HepG2 (cell line): ENCODE measurements around the gene CD19. TPM values are rescaled to one million over a fixed set of nuclear protein-coding genes. Genes with fewer than 3 reads are reported as not detected.
A peak's percentile ranks its signal among the peaks of the same experiment; 100 is the strongest.

ENCODE experiments used
- ATAC-seq: fragments of 200-7000 bp; cut with Tn5 transposase; 3 replicates; pipeline ENCODE4 v1.9.1; 2020; ENCODE audit warnings: mild to moderate bottlenecking, moderate library complexity
- BruUV-seq: library from RNA; stranded (reverse); fragments of 400-500 nt; replicated peaks from 2 replicates; lab custom pipeline; 2021; lab: Mats Ljungman, UMichigan
- CTCF ChIA-PET: fragments of 300-600 bp; formaldehyde crosslinking; extraction: SDS; loops from one replicate; lab custom pipeline; 2021; ENCODE audit warnings: low total read pairs, inconsistent platforms, low intra/inter-chr PET ratio; lab: Yijun Ruan, JAX
- POLR2A ChIA-PET: fragments of 350-600 bp; sonication (Branson Sonifier 250); formaldehyde crosslinking; loops from one replicate; lab custom pipeline; 2020; ENCODE audit warnings: antibody characterized with exemption, inconsistent platforms; lab: Yijun Ruan, JAX
- DNase-seq: peaks from one replicate; pipeline ENCODE4 v3.0.0-alpha.2; 2015; ENCODE audit warnings: low spot score
- FAIRE-seq: peaks from 3 replicates; lab custom pipeline; 2011; peaks lifted over from hg19 to GRCh38; lab: Jason Lieb, UNC
- H2AFZ ChIP-seq: one replicate; pipeline ENCODE4 v1.6.1; 2011; ENCODE audit warnings: low read length, inconsistent platforms
- H3K27ac ChIP-seq: fragments of 300-600 bp; 3 replicates; pipeline ENCODE4 v1.8.0; 2011; ENCODE audit warnings: mixed run types, mild to moderate bottlenecking, mixed read lengths, low read length, inconsistent platforms; ENCODE audit not compliant: insufficient read depth; ENCODE audit errors: extremely low read length
- H3K27me3 ChIP-seq, 2 experiments: fragments of 200-600 bp in 1 of 2; 2 replicates in 1 of 2; 3 replicates in 1 of 2; pipeline versions ENCODE4 v1.6.0 to v1.8.0; 2011; ENCODE audit warnings: low read length in 2 of 2, mild to moderate bottlenecking in 2 of 2, moderate library complexity in 2 of 2, inconsistent platforms in 1 of 2; ENCODE audit not compliant: insufficient read depth in 2 of 2, control insufficient read depth in 1 of 2
- H3K36me3 ChIP-seq, 2 experiments: fragments of 200-600 bp in 1 of 2; replicated peaks in 1 of 2; 2 replicates in 1 of 2; 3 replicates in 1 of 2; pipeline versions ENCODE4 v1.5.1 to v1.8.0; 2011; ENCODE audit warnings: low read length in 2 of 2, inconsistent platforms in 1 of 2; ENCODE audit not compliant: insufficient read depth in 2 of 2, control insufficient read depth in 1 of 2
- H3K4me1 ChIP-seq: 2 replicates; pipeline ENCODE4 v1.5.1; 2012; ENCODE audit warnings: low read length, inconsistent platforms; ENCODE audit not compliant: insufficient read depth
- H3K4me2 ChIP-seq: 2 replicates; pipeline ENCODE4 v1.6.0; 2011; ENCODE audit warnings: low read depth, low read length, inconsistent platforms
- H3K4me3 ChIP-seq, 3 experiments: fragments of 200-600 bp in 1 of 3; sonication (generic), shearing (Covaris generic) in 1 of 3; replicated peaks in 1 of 3; 2 replicates each; pipeline ENCODE4 v1.5.1; 2011 to 2016; ENCODE audit warnings: low read length in 3 of 3, inconsistent platforms in 2 of 3, low read depth in 2 of 3, mild to moderate bottlenecking in 2 of 3, control low read depth in 1 of 3, mixed read lengths in 1 of 3; ENCODE audit not compliant: insufficient read depth in 1 of 3
- H3K79me2 ChIP-seq: one replicate; pipeline ENCODE4 v1.6.1; 2011; ENCODE audit warnings: low read length, inconsistent platforms; ENCODE audit not compliant: insufficient read depth
- H3K9ac ChIP-seq: 2 replicates; pipeline ENCODE4 v1.6.0; 2011; ENCODE audit warnings: mild to moderate bottlenecking, low read depth, low read length, inconsistent platforms; ENCODE audit not compliant: insufficient read depth
- H3K9me3 ChIP-seq: 2 replicates; pipeline ENCODE4 v1.5.1; 2012; ENCODE audit warnings: mild to moderate bottlenecking, low read length
- H4K20me1 ChIP-seq: 2 replicates; pipeline ENCODE4 v1.6.0; 2011; ENCODE audit warnings: inconsistent platforms, mild to moderate bottlenecking, low read length, moderate library complexity; ENCODE audit not compliant: insufficient read depth
- ELF4 ChIP-seq: sonication (generic); formaldehyde crosslinking; IDR thresholded peaks from 2 replicates; pipeline ENCODE4 v1.5.0; 2020; ENCODE audit warnings: missing genetic modification reagents, mild to moderate bottlenecking, moderate library complexity, borderline replicate concordance
- HMG20A ChIP-seq: IDR thresholded peaks from 2 replicates; pipeline ENCODE4 v1.6.1; 2016; ENCODE audit warnings: borderline replicate concordance
- MLXIP ChIP-seq: sonication (generic); formaldehyde crosslinking; IDR thresholded peaks from 2 replicates; pipeline ENCODE4 v1.9.0; 2021; ENCODE audit warnings: missing genetic modification reagents, borderline replicate concordance
- RBM39 ChIP-seq: fragments of 200-400 bp; formaldehyde crosslinking; IDR thresholded peaks from one replicate; pipeline ENCODE4 v1.6.1; 2018; ENCODE audit warnings: antibody characterized with exemption, mild to moderate bottlenecking, low read depth, low read length; ENCODE audit not compliant: poor library complexity, severe bottlenecking
- RFXANK ChIP-seq: IDR thresholded peaks from 2 replicates; pipeline ENCODE4 v1.6.1; 2016
- TBP ChIP-seq: sonication (generic); formaldehyde crosslinking; IDR thresholded peaks from 2 replicates; pipeline ENCODE4 v1.5.0; 2020; ENCODE audit warnings: missing genetic modification reagents
- ZGPAT ChIP-seq: IDR thresholded peaks from 2 replicates; pipeline ENCODE4 v1.6.1; 2016; ENCODE audit warnings: mild to moderate bottlenecking
- ZMAT3 ChIP-seq: sonication (generic); formaldehyde crosslinking; conservative IDR thresholded peaks from 2 replicates; pipeline ENCODE4 v1.7.0; 2021; ENCODE audit warnings: missing genetic modification reagents
- ZNF552 ChIP-seq: sonication (generic); formaldehyde crosslinking; IDR thresholded peaks from 2 replicates; pipeline ENCODE4 v1.9.0; 2022; ENCODE audit warnings: missing genetic modification reagents, mild to moderate bottlenecking, borderline replicate concordance
- ZNF891 ChIP-seq: sonication (generic); formaldehyde crosslinking; IDR thresholded peaks from 2 replicates; pipeline ENCODE4 v1.5.0; 2020; ENCODE audit warnings: mild to moderate bottlenecking, missing genetic modification reagents
- WGBS: methylation state at CpG from one replicate; pipeline ENCODE4 v1.1.6; 2017; ENCODE audit warnings: low lambda C conversion rate; 5-methylcytosine and 5-hydroxymethylcytosine counted together
- in situ Hi-C: cut with HindIII; loops from 2 replicates; pipeline ENCODE4 v1.10.0; 2017; ENCODE audit warnings: low pct_unique_long_range_greater_than_20kb; ENCODE audit not compliant: extremely low pct_ligation_motif_present
- intact Hi-C: fragments of 100-400 bp; cut with micrococcal nuclease; formaldehyde crosslinking; loops from one replicate; pipeline ENCODE4 v1.10.0; 2022; ENCODE audit not compliant: unreplicated experiment
- polyA plus RNA-seq, 8 experiments: library from polyadenylated mRNA; depleted of rRNA in 3 of 8; stranded (reverse) in 7 of 8; unstranded in 1 of 8; fragments of >200 nt; fragmentation: Illumina TruSeq in 4 of 8; extraction: Trizol in 4 of 8; gene quantifications; 2 replicates each; pipeline versions ENCODE4 v1.2.1 to v1.2.3, GENCODE V29; 2011 to 2016; ENCODE audit warnings: low read depth in 4 of 8, missing spikeins in 1 of 8, mixed read lengths in 1 of 8; ENCODE audit not compliant: insufficient read depth in 1 of 8
- total RNA-seq, 5 experiments: library from RNA; depleted of rRNA; stranded (reverse); fragments of >200 nt; fragmentation: Illumina TruSeq; extraction: Trizol; gene quantifications; 2 replicates each; pipeline ENCODE4 v1.2.3, GENCODE V29; 2016; ENCODE audit warnings: low read depth in 1 of 5

Gene CD19
- total and polyA plus RNA-seq, 2 of the 13 experiments (the other 11 are each of a cell fraction or from before 2014, with no cell fraction given), result 0.55 to 1.1 TPM

- ChIA-PET POLR2A (no interaction called here), CTCF (no interaction called here)
- Histone ChIP-seq H3K4me1 (no peaks in the 10 kb centered on the region), H3K9ac (no peak overlapping the region), H2AFZ (no peak overlapping the region), H3K9me3 (no peaks in the 10 kb centered on the region), H3K79me2 (no peaks in the 10 kb centered on the region), H3K4me2 (no peak overlapping the region), H3K36me3 (peaks cover 15 to 45% of the 10 kb centered on the region in 2 experiments), H3K27me3 (no peaks in the 10 kb centered on the region), H3K27ac (no peak overlapping the region), H3K4me3 (no peak overlapping the region), H4K20me1 (no peaks in the 10 kb centered on the region; the same call in 1 of the 2 replicates)
- ATAC-seq (peak; percentile 3; the same call in 2 of the 3 replicates), FAIRE-seq (no peak), DNase-seq (no peak)
- in situ Hi-C loops (no loop called here), intact Hi-C loops (no loop called here)
- 98% methylated on average over 11 of the region's 19 CpGs for WGBS
- TF ChIP-seq ZNF891 (CRISPR knock-in tag), result 0 out of 2 replicates have a peak, but pooled peaks have one; percentile 24
- no peak for TF ChIP-seq RFXANK (CRISPR knock-in tag)
- BruUV-seq, result no TSS peak
Measured at GRCh38 chr16:28985211-28986041, 53.7 kb downstream of the CD19 start.

- no TSS peak for BruUV-seq
- POLR2A ChIA-PET, result no interaction called here
- intact Hi-C loops, result no loop called here
- no peaks in the 10 kb centered on the region for H3K27me3 ChIP-seq
- ATAC-seq, result no peak
- no peak overlapping the region for H3K4me3 ChIP-seq
- in situ Hi-C loops, result no loop called here
- no peak overlapping the region for H3K9ac ChIP-seq
- no peak overlapping the region for H3K4me2 ChIP-seq
- DNase-seq, result no peak
- H3K79me2 ChIP-seq, result no peaks in the 10 kb centered on the region
- peaks cover 15 to 41% of the 10 kb centered on the region in 2 experiments; a peak in 4 of 5 replicates for H3K36me3 ChIP-seq
- WGBS, result 89% methylated on average over 8 of the region's 9 CpGs
- H3K9me3 ChIP-seq, result no peaks in the 10 kb centered on the region
- H4K20me1 ChIP-seq, result no peaks in the 10 kb centered on the region; the same call in 1 of the 2 replicates
- no peak for FAIRE-seq
- no peak overlapping the region for H2AFZ ChIP-seq
- H3K4me1 ChIP-seq, result peaks cover 2% of the 10 kb centered on the region
- CTCF ChIA-PET, result no interaction called here
- H3K27ac ChIP-seq, result no peak overlapping the region
- no peak for TF ChIP-seq ZNF552 (CRISPR knock-in tag)
- TF ChIP-seq RBM39, result no peak
- no peak for TF ChIP-seq ZGPAT (CRISPR knock-in tag)
- no peak for TF ChIP-seq MLXIP (CRISPR knock-in tag)
- TF ChIP-seq ZMAT3 (CRISPR knock-in tag), result no peak
- TF ChIP-seq HMG20A (CRISPR knock-in tag), result no peak
- no peak for TF ChIP-seq ELF4 (CRISPR knock-in tag)
- no peak for TF ChIP-seq TBP (CRISPR knock-in tag)
Measured at GRCh38 chr16:28986046-28986445, 54.3 kb downstream of the CD19 start.
